Stimulated activated CD4-positive, alpha-beta T cell treated with anti-CD3 and anti-CD28 coated beads, Interleukin-1b, Interleukin-23, amount 100 ng/mL, for 1 hour (primary cell): ENCODE measurements around the gene MAP7D1.
"Not testable (repeated sequence)": the region's sequence is repeated elsewhere in the genome, so short reads cannot be mapped to it uniquely, and the experiment has no call there.

Experiments
- DNase-seq, 2 donors: peaks; one replicate each; pipeline ENCODE4 v3.0.0-alpha.2; 2020; ENCODE audit warnings: low read depth in 2 of 2

Gene MAP7D1

GRCh38 chr1:36151845-36152203 lies 4.1 kb upstream of the MAP7D1 start:
- DNase-seq: no peak

GRCh38 chr1:36153476-36153875 lies 2.5 kb upstream of the MAP7D1 start:
- no peak for DNase-seq

- no peak for DNase-seq
These were observed 1.6 kb upstream of the MAP7D1 start for GRCh38 chr1:36154335-36154734.

- DNase-seq: no peak
These were observed 1.1 kb upstream of the MAP7D1 start for GRCh38 chr1:36154765-36155407.

GRCh38 chr1:36156329-36157114 lies 562 bp downstream of the MAP7D1 start:
- DNase-seq: peak in 1 of 2 donors; percentile 50

- no peak for DNase-seq
These were observed 1.3 kb downstream of the MAP7D1 start for GRCh38 chr1:36157115-36157903.

GRCh38 chr1:36157973-36158826 lies 2.2 kb downstream of the MAP7D1 start:
- DNase-seq: no peak

GRCh38 chr1:36158827-36159252 lies 2.9 kb downstream of the MAP7D1 start:
- not testable (repeated sequence) for DNase-seq

- no peak for DNase-seq
These were observed 3.8 kb downstream of the MAP7D1 start for GRCh38 chr1:36159614-36160387.

- no peak for DNase-seq
These were observed 4.5 kb downstream of the MAP7D1 start for GRCh38 chr1:36160388-36160948.

- DNase-seq: no peak
These were observed 5.1 kb downstream of the MAP7D1 start for GRCh38 chr1:36160949-36161485.

- no peak for DNase-seq
These were observed 5.9 kb downstream of the MAP7D1 start for GRCh38 chr1:36161641-36162531.

- DNase-seq: no peak
These were observed 6.8 kb downstream of the MAP7D1 start for GRCh38 chr1:36162680-36163239.

GRCh38 chr1:36163426-36163825 lies 7.5 kb downstream of the MAP7D1 start:
- no peak for DNase-seq

GRCh38 chr1:36164361-36164760 lies 8.4 kb downstream of the MAP7D1 start:
- no peak for DNase-seq

GRCh38 chr1:36165145-36165544 lies 9.2 kb downstream of the MAP7D1 start:
- no peak for DNase-seq

GRCh38 chr1:36166136-36166535 lies 10.2 kb downstream of the MAP7D1 start:
- DNase-seq: no peak

GRCh38 chr1:36166938-36167905 lies 11.3 kb downstream of the MAP7D1 start:
- no peak for DNase-seq
